Measurements from ENCODE around the gene ROBO3. TPM values are rescaled to one million over a fixed set of nuclear protein-coding genes. Genes with fewer than 3 reads are reported as not detected.

The ROBO3 gene, protein sequence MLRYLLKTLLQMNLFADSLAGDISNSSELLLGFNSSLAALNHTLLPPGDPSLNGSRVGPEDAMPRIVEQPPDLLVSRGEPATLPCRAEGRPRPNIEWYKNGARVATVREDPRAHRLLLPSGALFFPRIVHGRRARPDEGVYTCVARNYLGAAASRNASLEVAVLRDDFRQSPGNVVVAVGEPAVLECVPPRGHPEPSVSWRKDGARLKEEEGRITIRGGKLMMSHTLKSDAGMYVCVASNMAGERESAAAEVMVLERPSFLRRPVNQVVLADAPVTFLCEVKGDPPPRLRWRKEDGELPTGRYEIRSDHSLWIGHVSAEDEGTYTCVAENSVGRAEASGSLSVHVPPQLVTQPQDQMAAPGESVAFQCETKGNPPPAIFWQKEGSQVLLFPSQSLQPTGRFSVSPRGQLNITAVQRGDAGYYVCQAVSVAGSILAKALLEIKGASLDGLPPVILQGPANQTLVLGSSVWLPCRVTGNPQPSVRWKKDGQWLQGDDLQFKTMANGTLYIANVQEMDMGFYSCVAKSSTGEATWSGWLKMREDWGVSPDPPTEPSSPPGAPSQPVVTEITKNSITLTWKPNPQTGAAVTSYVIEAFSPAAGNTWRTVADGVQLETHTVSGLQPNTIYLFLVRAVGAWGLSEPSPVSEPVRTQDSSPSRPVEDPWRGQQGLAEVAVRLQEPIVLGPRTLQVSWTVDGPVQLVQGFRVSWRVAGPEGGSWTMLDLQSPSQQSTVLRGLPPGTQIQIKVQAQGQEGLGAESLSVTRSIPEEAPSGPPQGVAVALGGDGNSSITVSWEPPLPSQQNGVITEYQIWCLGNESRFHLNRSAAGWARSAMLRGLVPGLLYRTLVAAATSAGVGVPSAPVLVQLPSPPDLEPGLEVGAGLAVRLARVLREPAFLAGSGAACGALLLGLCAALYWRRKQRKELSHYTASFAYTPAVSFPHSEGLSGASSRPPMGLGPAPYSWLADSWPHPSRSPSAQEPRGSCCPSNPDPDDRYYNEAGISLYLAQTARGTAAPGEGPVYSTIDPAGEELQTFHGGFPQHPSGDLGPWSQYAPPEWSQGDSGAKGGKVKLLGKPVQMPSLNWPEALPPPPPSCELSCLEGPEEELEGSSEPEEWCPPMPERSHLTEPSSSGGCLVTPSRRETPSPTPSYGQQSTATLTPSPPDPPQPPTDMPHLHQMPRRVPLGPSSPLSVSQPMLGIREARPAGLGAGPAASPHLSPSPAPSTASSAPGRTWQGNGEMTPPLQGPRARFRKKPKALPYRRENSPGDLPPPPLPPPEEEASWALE (N-terminal part only)
- total RNA-seq: 16.9 and 17.2 TPM in 2 replicates

GRCh38 chr11:124865181-124865901 is at the start of gene ROBO3:
Gene ROBO3 (plus strand): TSS chr11:124865432. CDS start chr11:124865578, 146 bp downstream.

GRCh38 chr11:124897674-124898262 is 32.5 kb downstream of the ROBO3 start, which contains the start of gene ROBO4:
Gene ROBO4 (minus strand): TSS chr11:124897865. CDS start chr11:124897795, 70 bp downstream.

DNA sequence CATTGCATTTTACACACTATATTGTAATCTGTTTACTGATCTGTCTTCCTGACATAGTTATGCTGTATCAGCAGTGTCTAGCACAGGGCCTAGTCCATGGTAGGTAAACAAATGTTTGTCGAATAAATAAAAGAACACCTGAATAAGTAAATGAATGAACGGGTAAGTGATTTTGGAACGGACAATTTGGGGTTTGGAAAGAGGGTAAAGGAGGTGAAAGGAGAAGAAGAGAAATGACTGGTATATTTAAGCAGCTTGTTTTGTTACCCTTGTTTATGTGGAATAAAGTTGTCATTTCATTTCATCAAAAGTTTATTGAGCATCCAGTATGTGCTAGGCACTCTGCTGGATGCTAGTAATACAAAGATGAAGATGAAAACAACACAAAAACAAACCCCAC is 53.7 kb downstream of the ROBO3 start, which contains the start of gene HEPN1:
HEPN1 (plus strand) TSS at position 301 of the 400 bp plus-strand sequence.

Other genes starting within 250 kb of the ROBO3 start
- 15.0 and 16.9 TPM in 2 replicates for gene TBRG1, start 242.6 kb upstream of the ROBO3 start, total RNA-seq
- gene SIAE, start 191.7 kb upstream of the ROBO3 start, total RNA-seq: 9.1 and 16.1 TPM in 2 replicates
- 8.5 and 10.7 TPM in 2 replicates for gene SPA17, start 191.5 kb upstream of the ROBO3 start, total RNA-seq
- gene NRGN, start 125.5 kb upstream of the ROBO3 start, total RNA-seq: 0.32 and 0.91 TPM in 2 replicates
- gene VSIG2, start 113.2 kb upstream of the ROBO3 start, total RNA-seq: 0.46 TPM in 1 of 2 replicates, not detected in the other
- 69.8 and 70.7 TPM in 2 replicates for gene ESAM, start 103.1 kb upstream of the ROBO3 start, total RNA-seq
- 7.1 and 12.2 TPM in 2 replicates for gene MSANTD2, start 65.0 kb upstream of the ROBO3 start, total RNA-seq
- gene ROBO4, start 32.4 kb downstream of the ROBO3 start, total RNA-seq: 132 and 166 TPM in 2 replicates
- gene HEPN1, start 53.8 kb downstream of the ROBO3 start, total RNA-seq: 0.46 TPM in 1 of 2 replicates, not detected in the other
- gene HEPACAM, start 70.6 kb downstream of the ROBO3 start, total RNA-seq: not detected in 2 replicates
- 1.6 and 1.7 TPM in 2 replicates for gene CCDC15, start 88.8 kb downstream of the ROBO3 start, total RNA-seq
- gene SLC37A2, start 197.9 kb downstream of the ROBO3 start, total RNA-seq: under 0.01 and 0.30 TPM in 2 replicates
- 33.1 and 34.4 TPM in 2 replicates for gene TMEM218, start 246.2 kb downstream of the ROBO3 start, total RNA-seq